WTC11 (cell line): ENCODE results near the gene PTCH1. TPM values are rescaled to one million over a fixed set of nuclear protein-coding genes. Genes with fewer than 3 reads are reported as not detected.

ENCODE experiments used
- ATAC-seq: fragments of 200-7000 bp; cut with Tn5 transposase; 2 replicates; pipeline ENCODE4 v1.10.0; 2021; ENCODE audit warnings: mild to moderate bottlenecking, moderate library complexity
- CTCF ChIA-PET: fragments of 300-600 bp; sonication (Branson Sonifier 250); formaldehyde crosslinking; loops from one replicate; lab custom pipeline; 2021; ENCODE audit warnings: antibody characterized with exemption; lab: Charles Lee
- POLR2A ChIA-PET: fragments of 350-600 bp; sonication (Branson Sonifier 250); formaldehyde crosslinking; loops from one replicate; lab custom pipeline; 2021; ENCODE audit warnings: antibody characterized with exemption; lab: Charles Lee
- DNase-seq: peaks from one replicate; pipeline ENCODE4 v3.0.0; 2021; ENCODE audit warnings: low spot score
- H3K27ac Mint-ChIP-seq: 2 replicates; pipeline ENCODE4 v1.8.0; 2021; ENCODE audit warnings: mixed read lengths
- H3K27me3 Mint-ChIP-seq: 2 replicates; pipeline ENCODE4 v1.8.0; 2021; ENCODE audit warnings: low read depth, mild to moderate bottlenecking, moderate library complexity, mixed read lengths
- H3K36me3 Mint-ChIP-seq: 2 replicates; pipeline ENCODE4 v1.8.0; 2021; ENCODE audit warnings: mixed read lengths
- H3K4me1 Mint-ChIP-seq: 2 replicates; pipeline ENCODE4 v1.8.0; 2022; ENCODE audit warnings: mixed read lengths
- H3K4me3 Mint-ChIP-seq: 2 replicates; pipeline ENCODE4 v1.8.0; 2021; ENCODE audit warnings: mild to moderate bottlenecking, moderate library complexity, mixed read lengths
- H3K9me3 Mint-ChIP-seq: 2 replicates; pipeline ENCODE4 v1.8.0; 2021; ENCODE audit warnings: mixed read lengths
- CBFB ChIP-seq: sonication (generic); formaldehyde crosslinking; IDR thresholded peaks from 2 replicates; pipeline ENCODE4 v1.8.1; 2022; ENCODE audit warnings: mild to moderate bottlenecking, low read depth, missing genetic modification reagents
- CDX4 ChIP-seq: fragments of 250-450 bp; sonication (Bioruptor Pico); IDR thresholded peaks from 2 replicates; pipeline ENCODE4 v1.9.0; 2021; ENCODE audit warnings: moderate library complexity, mild to moderate bottlenecking, inconsistent platforms, borderline replicate concordance
- CREB1 ChIP-seq: sonication (generic); formaldehyde crosslinking; IDR thresholded peaks from 2 replicates; pipeline ENCODE4 v1.8.0; 2023; ENCODE audit warnings: mild to moderate bottlenecking, missing genetic modification reagents
- JUN ChIP-seq: sonication (generic); formaldehyde crosslinking; IDR thresholded peaks from 2 replicates; pipeline ENCODE4 v1.8.0; 2023; ENCODE audit warnings: mild to moderate bottlenecking, missing genetic modification reagents
- MLX ChIP-seq: sonication (generic); formaldehyde crosslinking; IDR thresholded peaks from 2 replicates; pipeline ENCODE4 v1.8.1; 2023; ENCODE audit warnings: mild to moderate bottlenecking, missing genetic modification reagents, moderate library complexity
- NR1H2 ChIP-seq: sonication (generic); formaldehyde crosslinking; IDR thresholded peaks from 2 replicates; pipeline ENCODE4 v1.9.0; 2021; ENCODE audit warnings: mild to moderate bottlenecking, moderate library complexity, missing genetic modification reagents
- PRDM15 ChIP-seq: sonication (generic); formaldehyde crosslinking; IDR thresholded peaks from 2 replicates; pipeline ENCODE4 v1.8.0; 2022; ENCODE audit warnings: missing genetic modification reagents
- RELA ChIP-seq: sonication (generic); formaldehyde crosslinking; IDR thresholded peaks from 2 replicates; pipeline ENCODE4 v1.8.1; 2022; ENCODE audit warnings: missing genetic modification reagents, mild to moderate bottlenecking, borderline replicate concordance
- SMAD4 ChIP-seq: sonication (generic); formaldehyde crosslinking; IDR thresholded peaks from 2 replicates; pipeline ENCODE4 v1.8.0; 2022; ENCODE audit warnings: mild to moderate bottlenecking, missing genetic modification reagents
- STAT6 ChIP-seq: sonication (generic); formaldehyde crosslinking; conservative IDR thresholded peaks from 2 replicates; pipeline ENCODE4 v1.8.1; 2023; ENCODE audit warnings: mild to moderate bottlenecking, low read depth, missing genetic modification reagents, moderate library complexity
- USF2 ChIP-seq: sonication (generic); formaldehyde crosslinking; IDR thresholded peaks from 2 replicates; pipeline ENCODE4 v1.8.1; 2023; ENCODE audit warnings: mild to moderate bottlenecking, missing genetic modification reagents, moderate library complexity
- ZBTB43 ChIP-seq: sonication (generic); formaldehyde crosslinking; IDR thresholded peaks from 2 replicates; pipeline ENCODE4 v1.8.1; 2023; ENCODE audit warnings: mild to moderate bottlenecking, missing genetic modification reagents
- ZNF512 ChIP-seq: sonication (generic); formaldehyde crosslinking; IDR thresholded peaks from 2 replicates; pipeline ENCODE4 v1.8.1; 2022; ENCODE audit warnings: missing genetic modification reagents, borderline replicate concordance
- total RNA-seq: library from RNA; stranded (reverse); gene quantifications from 3 replicates; pipeline ENCODE4 v1.2.3, GENCODE V29; 2021

Gene PTCH1
- total RNA-seq, 1 experiment from 2014 or later, result 38.0 TPM

- H3K27ac Mint-ChIP-seq, result no peak overlapping the region
Observed at GRCh38 chr9:95415158-95415557, 101.6 kb downstream of the PTCH1 start.

More at GRCh38 chr9:95415158-95415557, 101.6 kb downstream of the PTCH1 start:
- CTCF ChIA-PET, result no interaction called here
- Mint-ChIP-seq H3K36me3 (no peaks in the 10 kb centered on the region), H3K4me3 (no peak overlapping the region), H3K27me3 (no peaks in the 10 kb centered on the region), H3K9me3 (no peaks in the 10 kb centered on the region), H3K4me1 (peaks cover 20% of the 10 kb centered on the region)
- ATAC-seq, result no peak
- no peak for DNase-seq
- POLR2A ChIA-PET, result no interaction called here
- TF ChIP-seq ZNF512, result no peak
- TF ChIP-seq CDX4, result no peak
- no peak for TF ChIP-seq SMAD4
- TF ChIP-seq CREB1, result no peak
- TF ChIP-seq RELA (CRISPR knock-in tag), result no peak
- TF ChIP-seq USF2 (CRISPR knock-in tag), result no peak
- no peak for TF ChIP-seq PRDM15
- no peak for TF ChIP-seq MLX (CRISPR knock-in tag)
- TF ChIP-seq ZBTB43 (CRISPR knock-in tag), result no peak
- no peak for TF ChIP-seq NR1H2 (CRISPR knock-in tag)
- no peak for TF ChIP-seq CBFB (CRISPR knock-in tag)
- no peak for TF ChIP-seq STAT6
- no peak for TF ChIP-seq JUN
